HG03139 (cell line): ENCODE measurements around the gene DCAF7.

Source experiments
- ATAC-seq: cut with Tn5 transposase; IDR thresholded peaks from one replicate; pipeline ENCODE4 v1.9.1; 2021; ENCODE audit not compliant: unreplicated experiment

Gene DCAF7

GRCh38 chr17:63524051-63524450 lies 26.2 kb upstream of the DCAF7 start:
- no peak for ATAC-seq

GRCh38 chr17:63525190-63525946 lies 24.9 kb upstream of the DCAF7 start:
- no peak for ATAC-seq

GRCh38 chr17:63526861-63527260 lies 23.4 kb upstream of the DCAF7 start:
- no peak for ATAC-seq

DNA sequence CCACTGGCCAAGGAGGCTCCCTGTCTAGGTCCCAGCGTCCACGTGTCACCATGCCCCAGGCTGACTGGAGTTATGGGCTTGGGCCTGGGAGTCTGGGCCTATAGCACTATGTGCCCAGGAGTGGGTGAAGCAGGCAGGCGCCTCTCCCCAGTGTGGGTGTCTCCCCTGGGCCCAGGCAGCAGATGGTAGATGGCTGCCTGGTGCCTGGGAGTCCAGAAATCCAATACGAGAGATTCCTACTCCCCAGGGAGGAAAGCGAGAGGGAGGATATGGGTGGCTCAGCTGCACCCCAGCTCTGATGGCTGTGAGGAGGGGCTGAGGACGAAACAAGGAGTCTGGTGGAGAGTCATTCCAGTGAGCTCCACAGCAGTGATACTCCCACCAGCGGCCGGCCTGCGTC lies 22.1 kb upstream of the DCAF7 start:
- no peak for ATAC-seq

DNA sequence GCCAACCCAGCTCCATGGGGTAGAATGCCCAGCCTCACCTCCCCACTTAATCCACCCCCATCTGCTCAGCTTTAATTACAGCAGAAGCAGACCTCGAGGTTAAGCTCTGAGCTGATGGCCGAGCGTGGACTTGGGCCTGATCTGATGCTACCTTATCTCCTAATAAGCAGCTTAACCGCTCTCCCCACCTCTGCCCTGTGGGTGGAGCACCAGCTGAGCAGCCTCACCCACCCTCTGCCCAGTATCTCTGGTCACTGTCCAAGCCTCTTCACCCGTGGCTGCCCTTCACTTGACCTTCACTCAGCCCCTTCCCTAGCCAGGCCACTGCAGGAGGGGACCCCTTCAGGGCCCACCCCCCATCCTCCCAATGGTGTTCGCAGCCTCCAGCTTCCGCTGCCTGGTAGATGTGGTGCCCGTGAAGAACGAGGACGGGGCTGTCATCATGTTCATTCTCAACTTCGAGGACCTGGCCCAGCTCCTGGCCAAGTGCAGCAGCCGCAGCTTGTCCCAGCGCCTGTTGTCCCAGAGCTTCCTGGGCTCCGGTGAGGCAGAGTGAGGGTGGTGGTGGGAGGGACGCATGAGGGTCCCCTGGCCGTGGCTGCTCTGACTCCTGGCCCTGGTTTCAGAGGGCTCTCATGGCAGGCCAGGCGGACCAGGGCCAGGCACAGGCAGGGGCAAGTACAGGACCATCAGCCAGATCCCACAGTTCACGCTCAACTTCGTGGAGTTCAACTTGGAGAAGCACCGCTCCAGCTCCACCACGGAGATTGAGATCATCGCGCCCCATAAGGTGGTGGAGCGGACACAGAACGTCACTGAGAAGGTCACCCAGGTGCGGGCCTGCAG lies 20.3 kb upstream of the DCAF7 start:
- no peak for ATAC-seq

- no peak for ATAC-seq
Observed at GRCh38 chr17:63530557-63531021, 19.7 kb upstream of the DCAF7 start.

DNA sequence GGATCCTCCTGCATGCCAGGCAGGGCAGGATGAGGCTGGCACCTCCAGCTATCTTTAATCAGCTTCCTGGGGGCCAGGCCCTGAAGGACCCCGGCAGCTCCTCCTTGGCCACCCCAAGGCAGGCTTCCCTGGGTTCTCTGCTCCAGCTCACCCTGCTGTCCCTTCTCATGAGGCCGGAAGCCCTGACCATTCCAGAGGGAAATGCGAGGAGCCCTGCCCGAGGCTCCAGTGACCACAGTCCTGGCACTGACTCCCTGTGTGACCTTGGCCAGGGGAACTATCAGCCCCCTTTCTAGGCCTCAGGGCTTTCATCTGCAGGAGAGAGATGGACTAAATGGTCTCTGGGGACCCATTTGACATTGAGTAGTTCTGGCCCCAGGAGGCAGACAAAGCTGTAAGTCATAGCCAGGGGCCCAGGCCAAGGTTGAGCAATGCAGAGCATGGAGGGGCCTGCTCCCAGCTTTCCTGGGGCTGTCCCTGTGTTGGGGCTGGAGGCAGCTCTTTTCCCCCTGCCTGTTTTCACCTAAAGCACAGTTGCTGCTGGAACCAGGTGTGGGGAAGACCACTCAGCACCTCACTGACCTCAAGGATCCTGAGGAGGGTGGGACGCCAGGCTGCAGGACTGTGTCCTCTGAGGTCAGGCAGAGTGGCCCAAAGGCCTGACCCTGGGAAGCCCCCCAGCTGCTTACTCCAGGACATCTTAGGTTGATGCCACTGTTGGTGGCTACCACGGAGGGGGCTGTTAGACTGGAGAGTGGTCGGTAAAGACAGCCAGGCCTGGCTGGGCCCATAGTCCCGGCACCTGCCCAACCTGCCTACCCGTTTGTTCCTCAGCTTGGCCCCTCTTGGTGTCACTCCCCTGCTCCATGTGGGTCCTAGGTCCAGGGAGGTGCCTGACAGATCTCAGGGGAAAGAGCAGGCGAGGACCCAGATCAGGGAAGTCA lies 19.0 kb upstream of the DCAF7 start:
- ATAC-seq = no peak

DNA sequence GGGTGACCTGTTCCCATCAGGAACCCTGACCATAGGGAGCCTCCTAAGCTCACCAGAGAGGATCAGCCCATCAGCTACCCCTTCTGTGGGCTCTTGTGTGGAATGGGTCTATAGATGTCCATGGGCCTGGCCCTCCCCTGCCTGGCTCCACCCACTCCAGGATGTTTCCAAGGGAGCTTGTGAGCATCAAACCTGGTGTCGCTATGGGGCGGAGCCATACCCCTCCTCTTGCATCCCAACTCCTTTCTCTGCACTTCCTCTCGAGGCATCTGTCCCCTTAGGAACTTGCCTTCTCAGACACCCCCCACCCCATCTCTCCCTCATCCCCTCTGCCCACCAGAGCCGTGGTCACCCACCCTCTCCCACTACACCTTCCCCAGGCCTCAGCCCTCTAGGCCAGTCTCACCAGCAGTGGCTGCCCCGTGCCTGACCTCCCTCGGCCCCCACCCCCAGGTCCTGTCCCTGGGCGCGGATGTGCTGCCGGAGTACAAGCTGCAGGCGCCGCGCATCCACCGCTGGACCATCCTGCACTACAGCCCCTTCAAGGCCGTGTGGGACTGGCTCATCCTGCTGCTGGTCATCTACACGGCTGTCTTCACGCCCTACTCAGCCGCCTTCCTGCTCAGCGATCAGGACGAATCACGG lies 16.7 kb upstream of the DCAF7 start:
- no peak for ATAC-seq

DNA sequence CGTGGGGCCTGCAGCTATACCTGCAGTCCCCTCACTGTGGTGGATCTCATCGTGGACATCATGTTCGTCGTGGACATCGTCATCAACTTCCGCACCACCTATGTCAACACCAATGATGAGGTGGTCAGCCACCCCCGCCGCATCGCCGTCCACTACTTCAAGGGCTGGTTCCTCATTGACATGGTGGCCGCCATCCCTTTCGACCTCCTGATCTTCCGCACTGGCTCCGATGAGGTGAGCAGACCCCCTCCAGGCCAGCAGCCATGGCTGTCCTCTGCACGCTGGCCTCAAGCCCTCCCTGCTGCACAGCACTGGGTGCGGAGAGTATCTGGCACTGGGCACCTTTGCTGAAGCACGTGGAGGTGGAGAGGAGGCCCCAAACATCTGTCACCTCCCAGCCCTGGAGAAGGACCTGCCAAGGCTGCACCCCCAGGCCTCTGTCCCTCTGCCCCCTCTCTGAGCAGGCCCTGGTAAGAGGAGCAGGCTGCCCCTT lies 16.2 kb upstream of the DCAF7 start:
- ATAC-seq = no peak

DNA sequence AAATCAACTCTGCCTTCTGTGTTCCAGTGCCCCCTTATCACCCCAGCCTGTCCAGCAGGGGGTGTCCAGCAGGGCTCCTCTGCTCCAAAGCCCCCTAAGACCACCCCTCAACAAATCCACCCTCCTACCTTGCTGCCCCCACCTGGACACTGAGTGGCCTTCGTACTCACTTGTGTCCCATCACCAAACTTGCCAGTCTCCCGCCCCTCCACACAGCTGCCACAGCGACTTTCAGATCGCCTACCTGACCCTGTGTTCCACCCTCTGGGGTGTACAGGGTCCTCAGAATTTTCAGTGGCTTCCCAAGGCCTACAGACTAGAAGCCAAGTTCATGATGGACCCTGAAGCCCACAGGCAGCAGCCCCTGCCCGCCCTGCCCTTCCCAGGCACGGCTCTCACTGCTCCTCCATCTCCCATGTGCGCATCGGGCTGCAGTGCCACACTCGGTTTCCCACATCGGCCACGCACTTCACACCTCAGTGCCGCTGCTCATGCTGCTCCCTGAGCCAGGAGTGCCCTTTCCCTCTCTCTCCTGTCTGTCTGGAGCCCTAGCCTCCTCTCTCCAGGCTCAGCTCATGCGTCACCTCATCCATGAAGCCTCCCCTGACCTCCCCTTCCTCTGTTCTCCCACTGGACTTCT lies 15.3 kb upstream of the DCAF7 start:
- no peak for ATAC-seq

DNA sequence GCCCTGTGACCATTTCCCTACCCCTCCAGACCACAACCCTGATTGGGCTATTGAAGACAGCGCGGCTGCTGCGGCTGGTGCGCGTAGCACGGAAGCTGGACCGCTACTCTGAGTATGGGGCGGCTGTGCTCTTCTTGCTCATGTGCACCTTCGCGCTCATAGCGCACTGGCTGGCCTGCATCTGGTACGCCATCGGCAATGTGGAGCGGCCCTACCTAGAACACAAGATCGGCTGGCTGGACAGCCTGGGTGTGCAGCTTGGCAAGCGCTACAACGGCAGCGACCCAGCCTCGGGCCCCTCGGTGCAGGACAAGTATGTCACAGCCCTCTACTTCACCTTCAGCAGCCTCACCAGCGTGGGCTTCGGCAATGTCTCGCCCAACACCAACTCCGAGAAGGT lies 14.6 kb upstream of the DCAF7 start:
- no peak for ATAC-seq

- ATAC-seq = no peak
Observed at GRCh38 chr17:63537001-63537400, 13.3 kb upstream of the DCAF7 start.

- no peak for ATAC-seq
Observed at GRCh38 chr17:63537991-63538692, 12.1 kb upstream of the DCAF7 start.

GRCh38 chr17:63538693-63539595 lies 11.3 kb upstream of the DCAF7 start:
- no peak for ATAC-seq

GRCh38 chr17:63540590-63540989 lies 9.7 kb upstream of the DCAF7 start:
- ATAC-seq = no peak

DNA sequence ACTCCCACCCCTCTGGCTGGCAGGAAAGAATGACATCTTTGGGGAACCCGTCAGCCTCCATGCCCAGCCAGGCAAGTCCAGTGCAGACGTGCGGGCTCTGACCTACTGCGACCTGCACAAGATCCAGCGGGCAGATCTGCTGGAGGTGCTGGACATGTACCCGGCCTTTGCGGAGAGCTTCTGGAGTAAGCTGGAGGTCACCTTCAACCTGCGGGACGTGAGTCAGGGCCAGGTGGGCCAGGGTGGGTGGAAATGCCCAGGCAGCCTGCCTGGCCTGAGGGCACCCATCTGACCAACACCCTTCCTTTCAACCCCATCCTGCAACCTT lies 8.1 kb upstream of the DCAF7 start:
- no peak for ATAC-seq

DNA sequence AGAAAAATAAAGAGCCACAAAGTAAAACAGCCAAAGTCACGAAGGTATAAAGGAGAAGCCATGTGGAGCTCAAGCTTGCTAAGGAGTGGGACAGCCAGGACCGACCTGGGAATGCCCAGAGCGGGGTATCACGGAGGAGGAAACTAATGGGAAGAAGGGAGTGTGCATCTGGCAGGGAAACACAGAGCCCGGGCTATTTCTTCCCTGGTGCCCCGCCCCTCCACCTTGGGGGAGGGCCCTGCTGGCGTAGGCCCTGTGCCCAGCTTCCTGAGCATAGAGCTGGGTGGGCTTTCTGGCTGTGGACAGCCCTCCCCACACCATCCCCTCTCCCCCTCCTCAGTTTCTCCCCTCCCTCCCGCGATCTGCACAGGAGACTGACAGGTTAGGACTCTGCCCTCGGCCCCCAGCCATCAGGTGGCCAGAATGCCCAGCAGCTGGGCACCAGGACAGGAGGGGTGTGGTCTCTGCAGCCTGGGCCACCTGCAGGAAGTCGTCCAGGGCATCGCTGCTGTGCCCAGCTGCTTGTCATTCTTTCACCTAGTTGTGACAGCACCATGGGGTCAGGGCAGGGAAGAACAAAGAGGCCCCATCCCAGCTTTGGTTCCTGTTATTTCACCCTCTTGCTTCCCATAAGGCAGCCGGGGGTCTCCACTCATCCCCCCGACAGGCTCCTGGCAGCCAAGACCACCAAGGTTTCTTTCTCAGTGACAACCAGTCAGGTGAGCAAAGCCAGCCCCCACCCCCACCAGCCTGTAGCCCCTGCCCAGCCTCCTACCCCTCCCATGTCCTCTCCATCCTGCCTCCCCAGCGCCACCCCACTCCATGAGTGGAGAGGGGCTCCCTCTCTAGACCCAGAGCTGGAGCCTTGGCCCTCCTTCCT lies 7.1 kb upstream of the DCAF7 start:
- ATAC-seq = no peak
